ENCODE measurements around the gene RELA.

RELA gene

DNA sequence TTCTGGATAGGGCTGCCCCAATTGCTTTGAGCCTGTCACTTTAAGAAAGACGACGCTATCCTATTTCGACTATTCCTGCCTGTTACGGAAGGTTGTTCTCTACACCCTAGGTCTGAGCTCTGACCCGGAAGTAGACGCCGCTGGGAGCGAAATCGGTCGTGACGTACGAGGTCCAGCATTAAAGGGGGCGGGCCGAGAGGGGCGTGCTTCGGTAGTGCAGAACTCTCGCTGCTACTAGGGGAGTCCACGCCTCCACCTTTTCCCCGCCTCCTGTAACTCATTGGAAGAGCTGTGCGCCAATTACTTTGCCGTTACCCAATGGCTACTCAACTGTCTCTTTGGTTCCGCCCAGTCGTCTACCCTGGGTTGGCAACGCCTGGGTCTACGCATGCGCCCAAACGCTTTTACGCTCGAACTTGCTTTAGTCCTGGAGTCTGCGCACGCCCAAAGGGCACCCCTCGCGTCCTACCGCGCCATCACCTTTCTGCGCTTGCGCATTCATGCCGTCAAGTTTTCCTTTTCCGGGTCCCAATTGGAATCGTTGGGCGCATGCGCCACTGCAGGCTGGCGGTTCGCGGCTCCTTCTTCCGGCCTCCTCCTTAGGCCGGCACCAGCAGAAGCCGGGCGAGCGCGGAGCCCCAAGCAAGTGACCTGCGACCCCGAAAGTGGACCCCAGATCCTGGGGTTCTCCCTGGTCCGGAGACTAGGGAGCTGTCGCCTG is 47.3 kb downstream of the RELA start, which contains the start of gene PCNX3:
PCNX3 (plus strand) TSS at position 548 of the 721 bp plus-strand sequence. CDS start 536 bp downstream, outside the sequence.
- peak; percentile 98 to 99 for DNase-seq (ENCODE audit: low read depth in 1 of 2, low spot score in 1 of 2)

DNA sequence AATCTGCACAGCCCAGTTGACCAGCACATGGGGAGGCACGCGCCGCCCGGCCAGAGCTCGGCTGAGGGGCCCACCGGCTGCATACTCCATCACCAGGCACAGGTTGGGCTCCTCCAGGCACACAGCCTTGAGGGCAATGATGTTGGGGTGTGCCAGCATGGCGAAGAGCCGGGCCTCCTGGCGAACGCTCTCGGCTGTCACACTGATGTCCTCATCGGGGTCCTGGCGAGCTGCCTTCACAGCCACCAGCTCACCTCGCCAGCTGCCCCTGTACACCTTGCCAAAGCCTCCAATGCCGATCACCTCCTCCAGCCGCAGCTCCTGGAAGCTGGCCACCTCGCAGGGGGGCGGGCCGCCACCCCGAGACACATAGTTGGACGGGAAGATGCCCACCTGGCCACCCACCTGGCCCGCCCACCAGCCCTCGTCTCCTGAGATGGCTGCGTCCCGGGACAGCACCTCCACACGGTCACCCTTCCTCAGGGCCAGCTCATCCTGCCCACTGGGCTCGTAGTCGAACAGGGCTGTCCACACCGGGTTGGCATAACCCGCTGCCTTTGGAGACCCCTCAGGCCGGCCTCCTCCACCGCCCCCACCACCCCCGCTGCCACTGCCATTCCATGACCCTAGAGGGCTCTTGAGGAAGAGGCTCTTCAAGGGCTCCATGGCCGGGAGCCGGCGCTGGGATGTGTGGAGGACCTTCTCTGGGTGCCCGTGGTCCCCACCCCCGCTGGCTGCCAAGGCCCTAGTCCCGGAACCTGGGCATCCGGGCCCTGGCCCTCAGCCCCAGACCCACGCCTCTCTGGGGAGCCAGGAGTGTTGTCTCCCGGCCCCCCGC is 49.4 kb downstream of the RELA start:
- no peak for DNase-seq (ENCODE audit: low read depth in 1 of 2, low spot score in 1 of 2)

- DNase-seq (ENCODE audit: low read depth in 1 of 2, low spot score in 1 of 2) = no peak
Measured at GRCh38 chr11:65612691-65613090, 50.0 kb downstream of the RELA start.

- DNase-seq (ENCODE audit: low read depth in 1 of 2, low spot score in 1 of 2) = no peak
Measured at GRCh38 chr11:65611758-65612603, 50.7 kb downstream of the RELA start.

- DNase-seq (ENCODE audit: low read depth in 1 of 2, low spot score in 1 of 2) = no peak
Measured at GRCh38 chr11:65611028-65611757, 51.5 kb downstream of the RELA start.

GRCh38 chr11:65610404-65610803 is 52.3 kb downstream of the RELA start:
- DNase-seq (ENCODE audit: low read depth in 1 of 2, low spot score in 1 of 2) = no peak

GRCh38 chr11:65609665-65610064 is 53.1 kb downstream of the RELA start:
- no peak for DNase-seq (ENCODE audit: low read depth in 1 of 2, low spot score in 1 of 2)

GRCh38 chr11:65609229-65609628 is 53.5 kb downstream of the RELA start:
- DNase-seq (ENCODE audit: low read depth in 1 of 2, low spot score in 1 of 2) = no peak

DNA sequence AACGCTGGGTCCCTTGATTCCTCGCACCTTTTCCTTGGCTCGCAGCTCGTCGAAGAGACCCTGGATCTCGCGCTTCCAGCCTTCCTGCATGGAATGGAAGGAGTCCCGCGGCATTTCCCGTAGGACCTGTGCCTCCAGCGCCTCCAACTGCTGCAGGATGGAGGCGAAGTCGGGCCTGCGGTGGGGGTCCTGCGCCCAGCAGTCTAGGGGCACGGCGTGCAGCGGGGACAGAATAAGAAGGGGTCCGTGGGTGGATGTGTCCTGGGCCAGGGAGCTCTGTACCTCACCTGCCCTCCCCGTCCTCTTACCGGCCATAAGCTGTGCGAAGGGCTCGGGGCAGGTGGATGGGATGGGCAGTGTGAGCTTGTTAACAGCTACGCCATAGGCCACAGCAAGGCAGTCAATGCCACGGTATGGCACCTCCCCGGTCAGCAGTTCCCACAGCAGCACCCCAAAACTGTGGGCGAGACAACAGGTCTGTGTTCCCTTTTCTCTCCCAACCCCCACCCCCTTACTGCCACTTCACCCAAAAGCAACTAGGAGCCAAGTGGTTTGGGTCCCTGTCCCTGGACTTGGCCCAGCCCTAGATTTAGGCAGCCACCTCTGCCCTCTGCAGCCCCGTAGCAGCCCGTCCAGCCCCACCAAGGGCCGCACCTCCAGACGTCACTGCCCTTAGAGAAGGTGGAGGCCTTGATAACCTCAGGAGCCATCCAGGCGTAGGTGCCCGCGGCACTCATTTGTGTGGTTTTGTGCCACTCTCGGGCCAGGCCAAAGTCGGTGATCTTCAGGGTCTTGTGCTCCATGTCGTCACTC is 54.9 kb downstream of the RELA start:
- no peak for DNase-seq (ENCODE audit: low read depth in 1 of 2, low spot score in 1 of 2)

GRCh38 chr11:65606876-65607613 is 55.7 kb downstream of the RELA start:
- DNase-seq (ENCODE audit: low read depth in 1 of 2, low spot score in 1 of 2) = no peak

- DNase-seq (ENCODE audit: low read depth in 1 of 2, low spot score in 1 of 2) = no peak
Measured at GRCh38 chr11:65604258-65604657, 58.5 kb downstream of the RELA start.

Data from stimulated activated CD4-positive, alpha-beta T cell treated with anti-CD3 and anti-CD28 coated beads, Interleukin-15, amount 100 ng/mL, for 1 hour (primary cell).